ENCODE measurements around the gene TMA16. TPM values are rescaled to one million over a fixed set of nuclear protein-coding genes. Genes with fewer than 3 reads are reported as not detected.

The TMA16 gene
- total RNA-seq, 4 donors from 2014 or later: 11.8 to 21.1 (median 18.7) TPM

- no peak for ATAC-seq
- Histone ChIP-seq H3K4me3 (no peak overlapping the region), H3K36me3 (no peaks in the 10 kb centered on the region), H3K27ac (no peak overlapping the region), H3K4me1 (no peaks in the 10 kb centered on the region), H3K9me3 (no peaks in the 10 kb centered on the region), H3K27me3 (no peaks in the 10 kb centered on the region)
- no peak for TF ChIP-seq EP300 (IDR thresholded peaks at IDR 0.05)
- no peak for TF ChIP-seq POLR2AphosphoS5 (IDR thresholded peaks at IDR 0.05)
- no peak for TF ChIP-seq POLR2A (IDR thresholded peaks at IDR 0.05)
- no peak for TF ChIP-seq CTCF (IDR thresholded peaks at IDR 0.05)
- WGBS, 2 donors (ENCODE audit: low coverage in 1 of 2): 43 to 47% methylated on average over 5 of the region's 5 CpGs
Measured at GRCh38 chr4:163565226-163566135, 71.0 kb downstream of the TMA16 start.

GRCh38 chr4:163566257-163566796 is 71.8 kb downstream of the TMA16 start:
- 58 to 87% methylated on average over 3 of the region's 4 CpGs for WGBS, 2 donors (ENCODE audit: low coverage in 1 of 2)
- no peak for TF ChIP-seq POLR2AphosphoS5 (IDR thresholded peaks at IDR 0.05)
- no peak for TF ChIP-seq EP300 (IDR thresholded peaks at IDR 0.05)
- no peak for TF ChIP-seq POLR2A (IDR thresholded peaks at IDR 0.05)
- TF ChIP-seq CTCF (IDR thresholded peaks at IDR 0.05): no peak

GRCh38 chr4:163568843-163569242 is 74.4 kb downstream of the TMA16 start:
- H3K27me3 ChIP-seq: no peaks in the 10 kb centered on the region
- no peaks in the 10 kb centered on the region for H3K9me3 ChIP-seq
- no peak overlapping the region for H3K27ac ChIP-seq
- TF ChIP-seq EP300 (IDR thresholded peaks at IDR 0.05) (no peak), POLR2AphosphoS5 (IDR thresholded peaks at IDR 0.05) (no peak), POLR2A (IDR thresholded peaks at IDR 0.05) (no peak), CTCF (IDR thresholded peaks at IDR 0.05) (no peak)
- H3K4me3 ChIP-seq: no peak overlapping the region
- H3K36me3 ChIP-seq: no peaks in the 10 kb centered on the region
- no peak for ATAC-seq
- no peaks in the 10 kb centered on the region for H3K4me1 ChIP-seq
- 63 to 93% methylated on average over 1 to 2 of the region's 2 CpGs for WGBS, 2 donors (ENCODE audit: low coverage in 1 of 2)

More at GRCh38 chr4:163566257-163566796, 71.8 kb downstream of the TMA16 start:
- Histone ChIP-seq H3K4me3 (no peak overlapping the region), H3K4me1 (no peaks in the 10 kb centered on the region), H3K9me3 (no peaks in the 10 kb centered on the region), H3K27me3 (no peaks in the 10 kb centered on the region), H3K36me3 (no peaks in the 10 kb centered on the region), H3K27ac (no peak overlapping the region)
- no peak for ATAC-seq

Other genes with a start within 250 kb of the TMA16 start
- 1 to 10 TPM; 1.1 to 5.4 (median 4.1) TPM for gene NPY1R, start 162.1 kb upstream of the TMA16 start, total RNA-seq
- under 1 TPM in 2 of 4 donors, not detected in 2; 0.12 to 0.16 TPM for gene NPY5R, start 150.8 kb upstream of the TMA16 start, total RNA-seq
- not detected for gene TKTL2, start 20.9 kb upstream of the TMA16 start, total RNA-seq